HL-60 (cell line): ENCODE measurements around the gene GOLGA6A.
"Not testable (repeated sequence)": the region's sequence is repeated elsewhere in the genome, so short reads cannot be mapped to it uniquely, and the experiment has no call there.

Experiments
- GABPA ChIP-seq: IDR thresholded peaks from 2 replicates; pipeline ENCODE4 v1.6.1; 2012; ENCODE audit warnings: low read depth
- POLR2AphosphoS5 ChIP-seq: IDR thresholded peaks from 2 replicates; pipeline ENCODE4 v1.6.1; 2012; ENCODE audit warnings: low read depth
- SPI1 ChIP-seq: IDR thresholded peaks from 2 replicates; pipeline ENCODE4 v1.6.1; 2012; ENCODE audit warnings: low read depth, mild to moderate bottlenecking, borderline replicate concordance
- TF ChIP-seq, protein P1 (sequence below): IDR thresholded peaks from one replicate; pipeline ENCODE4 v1.5.1; 2011; ENCODE audit warnings: low read length, control low read depth, inconsistent platforms; ENCODE audit not compliant: insufficient read depth
- TF ChIP-seq, protein P2 (sequence below): IDR thresholded peaks from 2 replicates; pipeline ENCODE4 v1.6.1; 2012; ENCODE audit warnings: low read depth; ENCODE audit not compliant: insufficient replicate concordance

DNA sequence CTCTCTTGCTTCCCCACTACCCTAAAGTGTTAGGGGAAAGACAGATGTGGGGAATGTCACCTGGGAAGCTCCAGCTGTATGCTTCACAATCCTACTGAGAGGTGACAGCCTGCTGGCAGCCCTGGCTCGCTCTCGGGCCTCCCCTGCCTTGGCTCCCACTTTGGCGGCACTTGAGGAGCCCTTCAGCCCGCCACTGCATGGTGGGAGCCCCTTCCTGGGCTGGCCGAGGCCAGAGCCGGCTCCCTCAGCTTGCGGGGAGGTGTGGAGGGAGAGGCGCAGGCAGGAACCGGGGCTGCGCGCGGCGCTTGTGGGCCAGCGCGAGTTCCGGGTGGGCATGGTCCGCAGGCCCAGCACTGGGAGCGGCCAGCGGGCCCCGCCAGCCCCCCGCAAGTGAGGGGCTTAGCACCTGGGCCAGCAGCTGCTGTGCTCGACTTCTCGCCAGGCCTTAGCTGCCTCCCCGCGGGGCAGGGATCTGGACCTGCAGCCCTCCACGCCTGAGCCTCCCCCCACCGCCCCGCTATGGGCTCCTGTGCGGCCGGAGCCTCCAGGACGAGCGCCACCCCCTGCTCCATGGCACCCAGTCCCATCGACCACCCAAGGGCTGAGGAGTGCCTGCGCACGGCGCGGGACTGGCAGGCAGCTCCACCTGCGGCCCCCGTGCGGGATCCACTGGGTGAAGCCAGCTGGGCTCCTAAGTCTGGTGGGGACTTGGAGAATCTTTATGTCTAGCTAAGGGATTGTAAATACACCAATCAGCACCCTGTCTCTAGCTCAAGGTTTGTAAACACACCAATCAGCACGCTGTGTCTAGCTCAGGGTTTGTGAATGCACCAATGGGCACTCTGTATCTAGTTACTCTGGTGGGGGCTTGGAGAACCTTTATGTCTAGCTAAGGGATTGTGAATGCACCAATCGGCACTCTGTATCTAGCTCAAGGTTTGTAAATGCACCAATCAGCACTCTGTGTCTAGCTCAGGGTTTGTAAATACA lies 29.8 kb downstream of the GOLGA6A start:
- TF ChIP-seq, protein P1, sequence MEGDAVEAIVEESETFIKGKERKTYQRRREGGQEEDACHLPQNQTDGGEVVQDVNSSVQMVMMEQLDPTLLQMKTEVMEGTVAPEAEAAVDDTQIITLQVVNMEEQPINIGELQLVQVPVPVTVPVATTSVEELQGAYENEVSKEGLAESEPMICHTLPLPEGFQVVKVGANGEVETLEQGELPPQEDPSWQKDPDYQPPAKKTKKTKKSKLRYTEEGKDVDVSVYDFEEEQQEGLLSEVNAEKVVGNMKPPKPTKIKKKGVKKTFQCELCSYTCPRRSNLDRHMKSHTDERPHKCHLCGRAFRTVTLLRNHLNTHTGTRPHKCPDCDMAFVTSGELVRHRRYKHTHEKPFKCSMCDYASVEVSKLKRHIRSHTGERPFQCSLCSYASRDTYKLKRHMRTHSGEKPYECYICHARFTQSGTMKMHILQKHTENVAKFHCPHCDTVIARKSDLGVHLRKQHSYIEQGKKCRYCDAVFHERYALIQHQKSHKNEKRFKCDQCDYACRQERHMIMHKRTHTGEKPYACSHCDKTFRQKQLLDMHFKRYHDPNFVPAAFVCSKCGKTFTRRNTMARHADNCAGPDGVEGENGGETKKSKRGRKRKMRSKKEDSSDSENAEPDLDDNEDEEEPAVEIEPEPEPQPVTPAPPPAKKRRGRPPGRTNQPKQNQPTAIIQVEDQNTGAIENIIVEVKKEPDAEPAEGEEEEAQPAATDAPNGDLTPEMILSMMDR = not testable (repeated sequence)
- not testable (repeated sequence) for TF ChIP-seq POLR2AphosphoS5, GABPA, SPI1
- TF ChIP-seq, protein P2, sequence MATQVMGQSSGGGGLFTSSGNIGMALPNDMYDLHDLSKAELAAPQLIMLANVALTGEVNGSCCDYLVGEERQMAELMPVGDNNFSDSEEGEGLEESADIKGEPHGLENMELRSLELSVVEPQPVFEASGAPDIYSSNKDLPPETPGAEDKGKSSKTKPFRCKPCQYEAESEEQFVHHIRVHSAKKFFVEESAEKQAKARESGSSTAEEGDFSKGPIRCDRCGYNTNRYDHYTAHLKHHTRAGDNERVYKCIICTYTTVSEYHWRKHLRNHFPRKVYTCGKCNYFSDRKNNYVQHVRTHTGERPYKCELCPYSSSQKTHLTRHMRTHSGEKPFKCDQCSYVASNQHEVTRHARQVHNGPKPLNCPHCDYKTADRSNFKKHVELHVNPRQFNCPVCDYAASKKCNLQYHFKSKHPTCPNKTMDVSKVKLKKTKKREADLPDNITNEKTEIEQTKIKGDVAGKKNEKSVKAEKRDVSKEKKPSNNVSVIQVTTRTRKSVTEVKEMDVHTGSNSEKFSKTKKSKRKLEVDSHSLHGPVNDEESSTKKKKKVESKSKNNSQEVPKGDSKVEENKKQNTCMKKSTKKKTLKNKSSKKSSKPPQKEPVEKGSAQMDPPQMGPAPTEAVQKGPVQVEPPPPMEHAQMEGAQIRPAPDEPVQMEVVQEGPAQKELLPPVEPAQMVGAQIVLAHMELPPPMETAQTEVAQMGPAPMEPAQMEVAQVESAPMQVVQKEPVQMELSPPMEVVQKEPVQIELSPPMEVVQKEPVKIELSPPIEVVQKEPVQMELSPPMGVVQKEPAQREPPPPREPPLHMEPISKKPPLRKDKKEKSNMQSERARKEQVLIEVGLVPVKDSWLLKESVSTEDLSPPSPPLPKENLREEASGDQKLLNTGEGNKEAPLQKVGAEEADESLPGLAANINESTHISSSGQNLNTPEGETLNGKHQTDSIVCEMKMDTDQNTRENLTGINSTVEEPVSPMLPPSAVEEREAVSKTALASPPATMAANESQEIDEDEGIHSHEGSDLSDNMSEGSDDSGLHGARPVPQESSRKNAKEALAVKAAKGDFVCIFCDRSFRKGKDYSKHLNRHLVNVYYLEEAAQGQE = not testable (repeated sequence)
